ENCODE measurements around the gene LMO2.

- TF ChIP-seq CTCF (IDR thresholded peaks at IDR 0.05; ENCODE audit: insufficient read depth, low read depth, low read length): no peak
- no peak for TF ChIP-seq EZH2 (IDR thresholded peaks at IDR 0.05; ENCODE audit: insufficient read depth, low read length)
These were observed 29.1 kb upstream of the LMO2 start for GRCh38 chr11:33920838-33921613.

All from astrocyte (in vitro differentiated cells and primary cell).